Astrocyte (in vitro differentiated cells and primary cell): ENCODE measurements around the gene CMTM1. TPM values are rescaled to one million over a fixed set of nuclear protein-coding genes. Genes with fewer than 3 reads are reported as not detected.
"Not testable (repeated sequence)": the region's sequence is repeated elsewhere in the genome, so short reads cannot be mapped to it uniquely, and the experiment has no call there.

Experiments
- DNase-seq: peaks from one replicate; pipeline ENCODE4 v3.0.0-alpha.2; 2010; ENCODE audit warnings: low read depth
- FAIRE-seq: peaks from 2 replicates; lab custom pipeline; 2011; peaks lifted over from hg19 to GRCh38; lab: Jason Lieb, UNC
- H2AFZ ChIP-seq: 2 replicates; pipeline ENCODE4 v1.6.0; 2012; ENCODE audit warnings: low read depth, low read length, inconsistent platforms
- H3K27ac ChIP-seq: 2 replicates; pipeline ENCODE4 v1.5.1; 2011; ENCODE audit warnings: low read depth, low read length, inconsistent platforms
- H3K27me3 ChIP-seq: 2 replicates; pipeline ENCODE4 v1.6.0; 2011; ENCODE audit warnings: low read length, inconsistent platforms; ENCODE audit not compliant: insufficient read depth
- H3K36me3 ChIP-seq: 2 replicates; pipeline ENCODE4 v1.5.1; 2011; ENCODE audit warnings: low read length, inconsistent platforms; ENCODE audit not compliant: insufficient read depth
- H3K4me1 ChIP-seq: 2 replicates; pipeline ENCODE4 v1.5.1; 2011; ENCODE audit warnings: low read length, inconsistent platforms; ENCODE audit not compliant: insufficient read depth
- H3K4me2 ChIP-seq: 2 replicates; pipeline ENCODE4 v1.6.0; 2012; ENCODE audit warnings: low read length, inconsistent platforms
- H3K4me3 ChIP-seq: 2 replicates; pipeline ENCODE4 v1.5.1; 2011; ENCODE audit warnings: low read depth, mild to moderate bottlenecking, low read length, inconsistent platforms; ENCODE audit not compliant: insufficient read depth
- H3K79me2 ChIP-seq: 2 replicates; pipeline ENCODE4 v1.6.0; 2012; ENCODE audit warnings: mild to moderate bottlenecking, low read length, inconsistent platforms; ENCODE audit not compliant: insufficient read depth
- H3K9ac ChIP-seq: 2 replicates; pipeline ENCODE4 v1.6.0; 2012; ENCODE audit warnings: mild to moderate bottlenecking, low read length, inconsistent platforms
- H3K9me3 ChIP-seq: 2 replicates; pipeline ENCODE4 v1.5.1; 2012; ENCODE audit warnings: low read depth, mild to moderate bottlenecking, low read length, inconsistent platforms; ENCODE audit not compliant: insufficient read depth
- H4K20me1 ChIP-seq: 2 replicates; pipeline ENCODE4 v1.6.0; 2012; ENCODE audit warnings: low read length, inconsistent platforms; ENCODE audit not compliant: insufficient read depth
- H3K27ac Mint-ChIP-seq: one replicate; pipeline ENCODE4 v1.8.0; 2021; ENCODE audit warnings: mild to moderate bottlenecking, mixed read lengths; ENCODE audit not compliant: unreplicated experiment
- H3K27me3 Mint-ChIP-seq: one replicate; pipeline ENCODE4 v1.8.0; 2021; ENCODE audit warnings: low read depth, mixed read lengths; ENCODE audit not compliant: unreplicated experiment
- H3K36me3 Mint-ChIP-seq: one replicate; pipeline ENCODE4 v1.8.0; 2021; ENCODE audit warnings: low read depth, mixed read lengths; ENCODE audit not compliant: unreplicated experiment
- H3K4me1 Mint-ChIP-seq: one replicate; pipeline ENCODE4 v1.8.0; 2021; ENCODE audit warnings: low read depth, mixed read lengths; ENCODE audit not compliant: unreplicated experiment
- H3K4me3 Mint-ChIP-seq: one replicate; pipeline ENCODE4 v1.8.0; 2021; ENCODE audit warnings: mild to moderate bottlenecking, moderate library complexity, mixed read lengths; ENCODE audit not compliant: unreplicated experiment
- H3K9me3 Mint-ChIP-seq: one replicate; pipeline ENCODE4 v1.8.0; 2021; ENCODE audit warnings: mild to moderate bottlenecking, mixed read lengths; ENCODE audit not compliant: unreplicated experiment
- CTCF ChIP-seq: IDR thresholded peaks from 2 replicates; pipeline ENCODE4 v1.5.1; 2011; ENCODE audit warnings: low read depth, mild to moderate bottlenecking, inconsistent platforms, low read length, moderate library complexity; ENCODE audit not compliant: insufficient read depth
- EZH2 ChIP-seq: IDR thresholded peaks from 2 replicates; pipeline ENCODE4 v1.6.1; 2012; ENCODE audit warnings: mild to moderate bottlenecking, low read length, inconsistent platforms; ENCODE audit not compliant: insufficient read depth
- total RNA-seq: library from RNA; stranded (reverse); gene quantifications from 2 replicates; pipeline ENCODE4 v1.2.1, GENCODE V29; 2021

The CMTM1 gene
- total RNA-seq, 1 donor from 2014 or later: 2.7 TPM

- FAIRE-seq (no peak), DNase-seq (no peak)
- Mint-ChIP-seq H3K4me3 (no peak overlapping the region), H3K27ac (no peak overlapping the region), H3K36me3 (peaks cover 18% of the 10 kb centered on the region), H3K9me3 (no peaks in the 10 kb centered on the region), H3K27me3 (no peaks in the 10 kb centered on the region), H3K4me1 (peaks cover 7% of the 10 kb centered on the region)
- peaks cover 67% of the 10 kb centered on the region for H4K20me1 ChIP-seq
- H3K4me2 ChIP-seq: peak overlapping the region; percentile 59
- H3K9ac ChIP-seq: peak overlapping the region; percentile 29
- no peak for TF ChIP-seq CTCF
- H3K27ac ChIP-seq: no peak overlapping the region
- peaks cover 48% of the 10 kb centered on the region for H3K79me2 ChIP-seq
- H2AFZ ChIP-seq: no peak overlapping the region
- H3K27me3 ChIP-seq: no peaks in the 10 kb centered on the region
- peaks cover 25% of the 10 kb centered on the region for H3K36me3 ChIP-seq
- no peaks in the 10 kb centered on the region for H3K9me3 ChIP-seq
- H3K4me1 ChIP-seq: peaks cover 24% of the 10 kb centered on the region
- H3K4me3 ChIP-seq: no peak overlapping the region
Observed at GRCh38 chr16:66609139-66609510, 42.9 kb downstream of the CMTM1 start.

DNA sequence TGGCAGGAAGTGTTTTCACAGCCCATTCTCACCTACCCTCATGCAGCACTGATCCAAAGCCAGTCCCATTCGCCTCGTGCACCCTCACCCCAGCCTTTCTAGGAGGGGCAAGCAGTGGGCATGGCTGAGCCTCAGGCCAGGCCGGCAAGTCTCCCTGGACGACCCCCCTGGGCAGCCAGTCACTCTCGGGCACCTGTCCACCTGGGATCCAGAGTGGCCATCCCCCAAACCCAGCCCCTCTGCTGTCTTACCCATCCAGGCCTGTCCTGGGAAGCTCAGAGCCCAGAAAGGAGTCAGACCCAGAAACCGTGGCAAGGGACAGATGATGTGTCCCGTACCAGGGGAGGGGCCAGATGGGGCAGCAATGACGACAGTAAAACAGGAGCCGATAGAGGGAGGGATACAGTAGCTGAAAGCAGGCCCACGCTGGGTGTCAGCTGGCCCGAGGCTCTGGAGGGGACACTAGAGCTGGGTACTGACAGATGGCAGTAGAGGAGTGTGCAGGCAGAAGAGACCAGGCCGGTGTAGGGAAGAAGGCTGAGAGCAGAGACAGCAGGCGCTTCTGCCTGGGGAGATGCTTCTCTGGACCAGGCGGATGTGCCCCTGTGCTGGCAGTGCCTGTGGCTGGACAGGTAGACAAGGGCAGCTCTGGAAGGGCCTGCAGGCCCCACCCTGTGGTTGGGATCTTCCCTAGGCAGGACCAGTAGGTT, 44.0 kb downstream of the CMTM1 start:
- Mint-ChIP-seq H3K36me3 (peaks cover 24% of the 10 kb centered on the region), H3K9me3 (no peaks in the 10 kb centered on the region), H3K27ac (no peak overlapping the region), H3K4me1 (peaks cover 7% of the 10 kb centered on the region), H3K27me3 (no peaks in the 10 kb centered on the region), H3K4me3 (no peak overlapping the region)
- TF ChIP-seq EZH2 (no peak), CTCF (no peak)
- peaks cover 23% of the 10 kb centered on the region for H3K4me1 ChIP-seq
- H3K27ac ChIP-seq: no peak overlapping the region
- no peaks in the 10 kb centered on the region for H3K27me3 ChIP-seq
- no peak overlapping the region for H3K4me2 ChIP-seq
- peaks cover 44% of the 10 kb centered on the region for H3K79me2 ChIP-seq
- H2AFZ ChIP-seq: no peak overlapping the region
- no peaks in the 10 kb centered on the region for H3K9me3 ChIP-seq
- H3K4me3 ChIP-seq: no peak overlapping the region
- H4K20me1 ChIP-seq: peaks cover 67% of the 10 kb centered on the region
- no peak for FAIRE-seq
- no peak overlapping the region for H3K9ac ChIP-seq
- no peak for DNase-seq
- peaks cover 25% of the 10 kb centered on the region for H3K36me3 ChIP-seq

- not testable (repeated sequence) for H3K4me3 Mint-ChIP-seq, FAIRE-seq, H3K4me2 ChIP-seq, H3K4me3 ChIP-seq, H3K27ac Mint-ChIP-seq, H2AFZ ChIP-seq, DNase-seq, H3K27me3 Mint-ChIP-seq, H3K27ac ChIP-seq, H3K9ac ChIP-seq, H3K9me3 Mint-ChIP-seq, H3K27me3 ChIP-seq, H3K9me3 ChIP-seq
- peaks cover 11% of the 10 kb centered on the region for H3K4me1 Mint-ChIP-seq
- Histone ChIP-seq H3K79me2 (peaks cover 30% of the 10 kb centered on the region), H3K4me1 (peaks cover 22% of the 10 kb centered on the region), H3K36me3 (peaks cover 25% of the 10 kb centered on the region), H4K20me1 (peaks cover 56% of the 10 kb centered on the region)
- H3K36me3 Mint-ChIP-seq: peaks cover 24% of the 10 kb centered on the region
Observed at GRCh38 chr16:66611911-66612310, 45.7 kb downstream of the CMTM1 start.
